ENCODE measurements around the gene STRIP1. TPM values are rescaled to one million over a fixed set of nuclear protein-coding genes. Genes with fewer than 3 reads are reported as not detected.
A peak's percentile ranks its signal among the peaks of the same experiment; 100 is the strongest.

Gene STRIP1
- total and polyA plus RNA-seq, 4 donors: 5.8 to 22.8 (median 13.2) TPM

DNA sequence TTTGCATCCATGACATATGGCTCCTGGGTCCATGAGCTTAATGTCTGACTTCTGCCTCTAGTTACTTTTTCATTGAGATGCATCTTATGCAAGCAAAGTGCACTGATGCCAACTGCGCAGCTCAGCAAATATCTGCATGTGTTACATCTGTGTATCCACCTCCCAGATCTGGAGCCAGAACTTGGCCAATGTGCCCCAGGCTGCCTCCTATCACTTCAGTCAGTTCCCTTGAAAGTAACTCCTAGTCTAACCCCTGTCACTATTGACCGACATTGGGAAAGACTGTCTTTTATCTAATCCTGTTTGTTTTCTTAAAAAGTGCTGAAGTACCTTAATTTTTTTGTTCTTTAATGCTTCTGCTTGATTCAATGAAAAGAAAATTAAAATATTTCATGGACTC is 58.6 kb downstream of the STRIP1 start:
- TF ChIP-seq HNF4A (conservative IDR thresholded peaks at IDR 0.05) (peak; percentile 73 to 80), FOXA1 (IDR thresholded peaks at IDR 0.05) (peak; percentile 17), EGR1 (IDR thresholded peaks at IDR 0.05; ENCODE audit: low read depth in 2 of 2) (peak in 1 of 2 donors; percentile 23), RXRA (IDR thresholded peaks at IDR 0.05) (peak; percentile 60 to 80), RAD21 (IDR thresholded peaks at IDR 0.05) (no peak), SP1 (IDR thresholded peaks at IDR 0.05) (peak; percentile 52), JUND (IDR thresholded peaks at IDR 0.05) (peak in 1 of 2 donors; percentile 79), FOXA2 (IDR thresholded peaks at IDR 0.05) (peak; percentile 67)
- TF ChIP-seq, protein P1, sequence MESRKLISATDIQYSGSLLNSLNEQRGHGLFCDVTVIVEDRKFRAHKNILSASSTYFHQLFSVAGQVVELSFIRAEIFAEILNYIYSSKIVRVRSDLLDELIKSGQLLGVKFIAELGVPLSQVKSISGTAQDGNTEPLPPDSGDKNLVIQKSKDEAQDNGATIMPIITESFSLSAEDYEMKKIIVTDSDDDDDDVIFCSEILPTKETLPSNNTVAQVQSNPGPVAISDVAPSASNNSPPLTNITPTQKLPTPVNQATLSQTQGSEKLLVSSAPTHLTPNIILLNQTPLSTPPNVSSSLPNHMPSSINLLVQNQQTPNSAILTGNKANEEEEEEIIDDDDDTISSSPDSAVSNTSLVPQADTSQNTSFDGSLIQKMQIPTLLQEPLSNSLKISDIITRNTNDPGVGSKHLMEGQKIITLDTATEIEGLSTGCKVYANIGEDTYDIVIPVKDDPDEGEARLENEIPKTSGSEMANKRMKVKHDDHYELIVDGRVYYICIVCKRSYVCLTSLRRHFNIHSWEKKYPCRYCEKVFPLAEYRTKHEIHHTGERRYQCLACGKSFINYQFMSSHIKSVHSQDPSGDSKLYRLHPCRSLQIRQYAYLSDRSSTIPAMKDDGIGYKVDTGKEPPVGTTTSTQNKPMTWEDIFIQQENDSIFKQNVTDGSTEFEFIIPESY (IDR thresholded peaks at IDR 0.05): peak; percentile 66
- TF ChIP-seq, protein P2, sequence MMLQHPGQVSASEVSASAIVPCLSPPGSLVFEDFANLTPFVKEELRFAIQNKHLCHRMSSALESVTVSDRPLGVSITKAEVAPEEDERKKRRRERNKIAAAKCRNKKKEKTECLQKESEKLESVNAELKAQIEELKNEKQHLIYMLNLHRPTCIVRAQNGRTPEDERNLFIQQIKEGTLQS (IDR thresholded peaks at IDR 0.05): no peak
- TF ChIP-seq, protein P3, sequence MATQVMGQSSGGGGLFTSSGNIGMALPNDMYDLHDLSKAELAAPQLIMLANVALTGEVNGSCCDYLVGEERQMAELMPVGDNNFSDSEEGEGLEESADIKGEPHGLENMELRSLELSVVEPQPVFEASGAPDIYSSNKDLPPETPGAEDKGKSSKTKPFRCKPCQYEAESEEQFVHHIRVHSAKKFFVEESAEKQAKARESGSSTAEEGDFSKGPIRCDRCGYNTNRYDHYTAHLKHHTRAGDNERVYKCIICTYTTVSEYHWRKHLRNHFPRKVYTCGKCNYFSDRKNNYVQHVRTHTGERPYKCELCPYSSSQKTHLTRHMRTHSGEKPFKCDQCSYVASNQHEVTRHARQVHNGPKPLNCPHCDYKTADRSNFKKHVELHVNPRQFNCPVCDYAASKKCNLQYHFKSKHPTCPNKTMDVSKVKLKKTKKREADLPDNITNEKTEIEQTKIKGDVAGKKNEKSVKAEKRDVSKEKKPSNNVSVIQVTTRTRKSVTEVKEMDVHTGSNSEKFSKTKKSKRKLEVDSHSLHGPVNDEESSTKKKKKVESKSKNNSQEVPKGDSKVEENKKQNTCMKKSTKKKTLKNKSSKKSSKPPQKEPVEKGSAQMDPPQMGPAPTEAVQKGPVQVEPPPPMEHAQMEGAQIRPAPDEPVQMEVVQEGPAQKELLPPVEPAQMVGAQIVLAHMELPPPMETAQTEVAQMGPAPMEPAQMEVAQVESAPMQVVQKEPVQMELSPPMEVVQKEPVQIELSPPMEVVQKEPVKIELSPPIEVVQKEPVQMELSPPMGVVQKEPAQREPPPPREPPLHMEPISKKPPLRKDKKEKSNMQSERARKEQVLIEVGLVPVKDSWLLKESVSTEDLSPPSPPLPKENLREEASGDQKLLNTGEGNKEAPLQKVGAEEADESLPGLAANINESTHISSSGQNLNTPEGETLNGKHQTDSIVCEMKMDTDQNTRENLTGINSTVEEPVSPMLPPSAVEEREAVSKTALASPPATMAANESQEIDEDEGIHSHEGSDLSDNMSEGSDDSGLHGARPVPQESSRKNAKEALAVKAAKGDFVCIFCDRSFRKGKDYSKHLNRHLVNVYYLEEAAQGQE (IDR thresholded peaks at IDR 0.05): no peak
- WGBS: 48% methylated on average over 2 of the region's 2 CpGs
- Histone ChIP-seq H3K36me3 (ENCODE audit: control insufficient read depth in 4 of 4, insufficient read depth in 3 of 4, low read depth in 1 of 4, low read length in 3 of 4) (no peaks in the 10 kb centered on the region), H3K4me1 (ENCODE audit: control insufficient read depth in 4 of 4, insufficient read depth in 4 of 4, low read length in 3 of 4) (peaks cover 0 to 23% (median 17%) of the 10 kb centered on the region in 4 donors), H3K27me3 (ENCODE audit: control insufficient read depth in 4 of 4, insufficient read depth in 4 of 4, low read length in 3 of 4) (no peaks in the 10 kb centered on the region), H3K9ac (ENCODE audit: low read depth in 1 of 2, low read length in 2 of 2) (no peak overlapping the region), H3K9me3 (ENCODE audit: control insufficient read depth in 4 of 4, low read length in 3 of 4) (no peaks in the 10 kb centered on the region), H3K27ac (ENCODE audit: low read depth in 1 of 2, low read length in 2 of 2) (no peak overlapping the region), H3K4me3 (ENCODE audit: low read depth in 1 of 3, low read length in 3 of 3) (no peak overlapping the region)
- DNase-seq (ENCODE audit: low spot score): no peak

DNA sequence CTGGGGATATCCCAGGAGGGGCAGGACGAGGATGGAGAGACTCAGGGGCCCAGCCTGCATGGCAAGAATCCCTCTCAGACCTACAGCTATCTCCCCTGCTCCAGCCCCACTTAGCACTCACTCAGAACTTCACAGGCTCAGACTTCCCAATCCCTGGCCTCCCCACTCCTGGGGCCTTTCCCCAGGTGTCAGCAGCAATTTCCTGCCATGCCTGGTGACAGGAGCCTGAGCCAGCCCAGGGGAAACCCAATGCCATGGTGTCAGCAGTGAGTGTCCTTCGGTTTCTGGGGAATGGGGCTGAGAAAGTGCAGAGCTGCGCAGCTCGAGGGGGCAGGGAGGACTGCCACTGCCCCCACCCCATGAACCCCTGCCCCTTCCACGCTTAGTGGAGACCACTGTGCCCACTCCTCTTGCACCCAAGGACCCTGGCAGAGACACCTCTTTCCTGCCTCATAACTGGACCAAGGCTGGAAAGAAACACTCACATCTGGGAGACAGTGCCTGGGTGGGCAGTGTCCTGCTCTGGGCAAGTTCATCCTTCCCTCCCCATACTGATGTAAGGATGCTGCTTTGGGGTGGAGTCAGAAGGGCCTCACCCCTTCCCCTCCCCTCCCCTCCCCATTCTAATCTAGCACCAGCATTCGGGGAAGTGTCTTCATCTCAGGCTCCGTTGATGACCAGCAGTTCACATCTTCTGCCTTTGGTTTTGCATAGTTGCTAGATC is 60.7 kb downstream of the STRIP1 start:
- H3K27me3 ChIP-seq (ENCODE audit: control insufficient read depth in 4 of 4, insufficient read depth in 4 of 4, low read length in 3 of 4): no peaks in the 10 kb centered on the region
- peaks cover 0 to 19% (median 14%) of the 10 kb centered on the region in 4 donors for H3K4me1 ChIP-seq (ENCODE audit: control insufficient read depth in 4 of 4, insufficient read depth in 4 of 4, low read length in 3 of 4)
- H3K9me3 ChIP-seq (ENCODE audit: control insufficient read depth in 4 of 4, low read length in 3 of 4): no peaks in the 10 kb centered on the region
- no peak for DNase-seq (ENCODE audit: low spot score)
- H3K36me3 ChIP-seq (ENCODE audit: control insufficient read depth in 4 of 4, insufficient read depth in 3 of 4, low read depth in 1 of 4, low read length in 3 of 4): no peaks in the 10 kb centered on the region
- TF ChIP-seq HNF4A (conservative IDR thresholded peaks at IDR 0.05) (no peak), JUND (IDR thresholded peaks at IDR 0.05) (no peak), NR2F2 (IDR thresholded peaks at IDR 0.05) (no peak), GABPA (IDR thresholded peaks at IDR 0.05 in 1 of 2, conservative IDR thresholded peaks at IDR 0.05 in 1 of 2) (no peak), SP1 (IDR thresholded peaks at IDR 0.05) (no peak), FOXA2 (IDR thresholded peaks at IDR 0.05) (no peak), FOXA1 (IDR thresholded peaks at IDR 0.05) (no peak)
- TF ChIP-seq, protein P1 (IDR thresholded peaks at IDR 0.05): no peak
- TF ChIP-seq, protein P4, sequence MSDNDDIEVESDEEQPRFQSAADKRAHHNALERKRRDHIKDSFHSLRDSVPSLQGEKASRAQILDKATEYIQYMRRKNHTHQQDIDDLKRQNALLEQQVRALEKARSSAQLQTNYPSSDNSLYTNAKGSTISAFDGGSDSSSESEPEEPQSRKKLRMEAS (IDR thresholded peaks at IDR 0.05): no peak
- TF ChIP-seq, protein P3 (IDR thresholded peaks at IDR 0.05): no peak
- H3K4me3 ChIP-seq (ENCODE audit: low read depth in 1 of 3, low read length in 3 of 3): no peak overlapping the region
- H3K27ac ChIP-seq (ENCODE audit: low read depth in 1 of 2, low read length in 2 of 2): no peak overlapping the region
- 85% methylated on average over 7 of the region's 7 CpGs for WGBS
- no peak overlapping the region for H3K9ac ChIP-seq (ENCODE audit: low read depth in 1 of 2, low read length in 2 of 2)
